Measurements from ENCODE around the gene PAK6. TPM values are rescaled to one million over a fixed set of nuclear protein-coding genes. Genes with fewer than 3 reads are reported as not detected.
A peak's percentile ranks its signal among the peaks of the same experiment; 100 is the strongest.

The PAK6 gene
- polyA plus RNA-seq, 1 of the 3 experiments (the other 2 are of a cell fraction): 0.07 TPM

GRCh38 chr15:40314723-40315276 lies 75.9 kb downstream of the PAK6 start:
- Histone ChIP-seq H3K27me3 (ENCODE audit: insufficient read depth) (no peaks in the 10 kb centered on the region), H3F3A (replicated peaks; ENCODE audit: insufficient read depth) (peaks cover 7% of the 10 kb centered on the region), H3K9me2 (no peaks in the 10 kb centered on the region), H3K27ac (ENCODE audit: low read depth in 2 of 2, low read length in 1 of 2) (no peak overlapping the region), H3K36me3 (replicated peaks in 1 of 2; ENCODE audit: control insufficient read depth in 1 of 2, insufficient read depth in 2 of 2, low read length in 1 of 2) (no peaks in the 10 kb centered on the region), H3K79me2 (ENCODE audit: insufficient read depth) (no peaks in the 10 kb centered on the region), H3K4me2 (peak overlapping the region; percentile 50), H3K4me1 (ENCODE audit: control insufficient read depth in 1 of 2, insufficient read depth in 2 of 2, low read depth in 1 of 2, low read length in 1 of 2) (peaks cover 6 to 17% of the 10 kb centered on the region in 2 experiments; a peak in 3 of 4 replicates), H3K9ac (no peak overlapping the region), H4K20me1 (ENCODE audit: insufficient read depth) (no peaks in the 10 kb centered on the region), H3K9me3 (no peaks in the 10 kb centered on the region), H2AFZ (ENCODE audit: low read depth) (no peak overlapping the region), H3K4me3 (ENCODE audit: low read depth in 2 of 2, low read length in 1 of 2) (no peak overlapping the region)
- CTCF ChIA-PET: interaction anchor here (1.1 to 70.6 kb wide), 5 partner anchors 1 to 107 kb away, joined by 3 to 2194 read pairs (median 818); partner anchors contain the start of genes ANKRD63, CCDC9B, DISP2 and INAFM2
- 79% methylated on average over 4 of the region's 4 CpGs for WGBS (ENCODE audit: low lambda C conversion rate)
- no peak for DNase-seq
- POLR2A ChIA-PET: no interaction called here
- TF ChIP-seq REST (IDR thresholded peaks at IDR 0.05; ENCODE audit: low read depth, low read length): 0 out of 2 replicates have a peak, but pooled peaks have one; percentile 32
- no peak for TF ChIP-seq USF1 (IDR thresholded peaks at IDR 0.05; ENCODE audit: borderline replicate concordance, low read depth)
- TF ChIP-seq RFX5 (IDR thresholded peaks at IDR 0.05; ENCODE audit: low read length): no peak
- 0 out of 2 replicates have a peak, but pooled peaks have one; percentile 30 for TF ChIP-seq TEAD4 (IDR thresholded peaks at IDR 0.05; ENCODE audit: borderline replicate concordance, insufficient read depth)
- no peak for TF ChIP-seq CHD2 (IDR thresholded peaks at IDR 0.05; ENCODE audit: low read length, partially characterized antibody)
- no peak for TF ChIP-seq MEF2A (IDR thresholded peaks at IDR 0.05; ENCODE audit: borderline replicate concordance, low read depth)
- peak; percentile 49 for TF ChIP-seq NFIC (IDR thresholded peaks at IDR 0.05; ENCODE audit: borderline replicate concordance)
- TF ChIP-seq FOSL2 (IDR thresholded peaks at IDR 0.05; ENCODE audit: borderline replicate concordance, low read depth): peak; percentile 38; the same call in 1 of the 2 replicates
- TF ChIP-seq MXI1 (IDR thresholded peaks at IDR 0.05; ENCODE audit: low read depth, low read length): no peak
- TF ChIP-seq, protein P1, sequence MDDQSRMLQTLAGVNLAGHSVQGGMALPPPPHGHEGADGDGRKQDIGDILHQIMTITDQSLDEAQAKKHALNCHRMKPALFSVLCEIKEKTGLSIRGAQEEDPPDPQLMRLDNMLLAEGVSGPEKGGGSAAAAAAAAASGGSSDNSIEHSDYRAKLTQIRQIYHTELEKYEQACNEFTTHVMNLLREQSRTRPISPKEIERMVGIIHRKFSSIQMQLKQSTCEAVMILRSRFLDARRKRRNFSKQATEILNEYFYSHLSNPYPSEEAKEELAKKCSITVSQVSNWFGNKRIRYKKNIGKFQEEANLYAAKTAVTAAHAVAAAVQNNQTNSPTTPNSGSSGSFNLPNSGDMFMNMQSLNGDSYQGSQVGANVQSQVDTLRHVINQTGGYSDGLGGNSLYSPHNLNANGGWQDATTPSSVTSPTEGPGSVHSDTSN (IDR thresholded peaks at IDR 0.05): peak; percentile 18; the same call in 1 of the 2 replicates
- peak; percentile 50; the same call in 1 of the 2 replicates for TF ChIP-seq TCF12 (IDR thresholded peaks at IDR 0.05)
- TF ChIP-seq NRF1 (IDR thresholded peaks at IDR 0.05; ENCODE audit: low read depth, low read length): no peak
